ENCODE data around the gene TIGD3. TPM values are rescaled to one million over a fixed set of nuclear protein-coding genes. Genes with fewer than 3 reads are reported as not detected.
A peak's percentile ranks its signal among the peaks of the same experiment; 100 is the strongest.

TIGD3 gene
- total and polyA plus RNA-seq, 9 of the 15 experiments (the other 6 are each of a cell fraction or from before 2014, with no cell fraction given): 0.06 to 1.3 (median 0.56) TPM

- TF ChIP-seq E2F6 (IDR thresholded peaks at IDR 0.05; ENCODE audit: borderline replicate concordance in 1 of 2, extremely low read depth in 1 of 2, insufficient read depth in 1 of 2, insufficient read length in 1 of 2, low read depth in 1 of 2, low read length in 1 of 2, poor library complexity in 1 of 2, severe bottlenecking in 1 of 2) (peak in 1 of 2 experiments; percentile 73), CBX3 (IDR thresholded peaks at IDR 0.05; ENCODE audit: borderline replicate concordance in 1 of 2, low read length in 2 of 2) (no peak), CCAR2 (IDR thresholded peaks at IDR 0.05; ENCODE audit: low read depth, low read length) (no peak), GATAD2A (IDR thresholded peaks at IDR 0.05) (no peak), ZNF280A (IDR thresholded peaks at IDR 0.05; ENCODE audit: low read depth, partially characterized antibody) (no peak), RCOR1 (IDR thresholded peaks at IDR 0.05; ENCODE audit: borderline replicate concordance in 1 of 2, low read depth in 2 of 2, low read length in 2 of 2) (no peak), JUNB (CRISPR knock-in tag; conservative IDR thresholded peaks at IDR 0.05) (no peak), ZNF311 (CRISPR knock-in tag; IDR thresholded peaks at IDR 0.05) (no peak), SMAD1 (IDR thresholded peaks at IDR 0.05; ENCODE audit: low read depth, low read length, partially characterized antibody) (no peak), CTBP1 (IDR thresholded peaks at IDR 0.05; ENCODE audit: borderline replicate concordance) (peak; percentile 42; the same call in 1 of the 2 replicates), TSC22D4 (tag; IDR thresholded peaks at IDR 0.05) (no peak), ZNF717 (CRISPR knock-in tag; IDR thresholded peaks at IDR 0.05) (no peak), GMEB1 (CRISPR knock-in tag; IDR thresholded peaks at IDR 0.05) (no peak), PRMT5 (CRISPR knock-in tag; IDR thresholded peaks at IDR 0.05) (no peak), RFX1 (IDR thresholded peaks at IDR 0.05) (no peak), SP1 (CRISPR knock-in tag; IDR thresholded peaks at IDR 0.05) (peak; percentile 88), DACH1 (IDR thresholded peaks at IDR 0.05; ENCODE audit: partially characterized antibody) (no peak), CREB3L1 (IDR thresholded peaks at IDR 0.05; ENCODE audit: borderline replicate concordance, low read depth) (no peak), HOXB6 (CRISPR knock-in tag; IDR thresholded peaks at IDR 0.05; ENCODE audit: borderline replicate concordance) (no peak), HDAC1 (IDR thresholded peaks at IDR 0.05) (peak in 1 of 2 experiments; percentile 70; a peak in 2 of 4 replicates), HMBOX1 (IDR thresholded peaks at IDR 0.05) (no peak), EP400 (IDR thresholded peaks at IDR 0.05) (no peak)
Observed at GRCh38 chr11:65354265-65355012, at the start of gene TIGD3 (continued).
